Stimulated activated naive CD4-positive, alpha-beta T cell (primary cell): ENCODE measurements around the gene GNAQ.
"Not testable (repeated sequence)": the region's sequence is repeated elsewhere in the genome, so short reads cannot be mapped to it uniquely, and the experiment has no call there.

Experiments used
- DNase-seq, 6 experiments: peaks; one replicate each; lab custom pipeline; 2025; lab: John Stamatoyannopoulos, UW

Gene GNAQ

DNA sequence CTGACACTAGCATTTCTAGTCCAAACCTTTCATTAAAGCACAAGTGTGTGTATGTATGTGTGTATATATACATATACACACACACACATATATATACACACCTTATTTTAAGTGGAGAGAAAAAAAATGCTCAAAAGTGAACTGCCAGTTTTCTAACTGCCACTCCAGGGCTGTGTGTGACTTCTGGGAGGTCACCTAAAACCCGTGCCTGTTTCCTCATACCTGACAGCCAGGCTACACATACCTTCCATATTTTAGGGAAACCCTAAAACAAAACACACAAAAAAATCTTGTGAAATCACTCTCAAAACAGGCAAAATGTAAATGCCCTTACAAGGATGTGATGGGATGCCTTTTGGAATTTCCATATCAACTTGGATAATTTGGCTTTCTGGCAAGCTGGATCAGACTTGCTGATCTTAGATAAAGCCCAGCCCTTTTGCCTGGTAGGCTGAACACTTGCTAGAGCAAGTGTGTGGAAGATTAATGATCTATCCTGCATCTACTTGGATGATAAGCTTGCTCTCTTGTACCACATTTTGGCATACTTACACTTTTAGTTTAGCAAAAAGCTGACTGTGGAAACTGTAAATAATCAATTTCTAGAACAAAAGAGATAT, 127.8 kb downstream of the GNAQ start:
- no peak for DNase-seq

GRCh38 chr9:77901771-77902170, 129.8 kb downstream of the GNAQ start:
- no peak for DNase-seq

- DNase-seq: no peak
These were observed 130.6 kb downstream of the GNAQ start for GRCh38 chr9:77901018-77901417.

- DNase-seq: no peak
These were observed 131.8 kb downstream of the GNAQ start for GRCh38 chr9:77899679-77900354.

GRCh38 chr9:77898864-77899263, 132.7 kb downstream of the GNAQ start:
- DNase-seq: no peak

GRCh38 chr9:77896938-77897667, 134.5 kb downstream of the GNAQ start:
- no peak for DNase-seq

DNA sequence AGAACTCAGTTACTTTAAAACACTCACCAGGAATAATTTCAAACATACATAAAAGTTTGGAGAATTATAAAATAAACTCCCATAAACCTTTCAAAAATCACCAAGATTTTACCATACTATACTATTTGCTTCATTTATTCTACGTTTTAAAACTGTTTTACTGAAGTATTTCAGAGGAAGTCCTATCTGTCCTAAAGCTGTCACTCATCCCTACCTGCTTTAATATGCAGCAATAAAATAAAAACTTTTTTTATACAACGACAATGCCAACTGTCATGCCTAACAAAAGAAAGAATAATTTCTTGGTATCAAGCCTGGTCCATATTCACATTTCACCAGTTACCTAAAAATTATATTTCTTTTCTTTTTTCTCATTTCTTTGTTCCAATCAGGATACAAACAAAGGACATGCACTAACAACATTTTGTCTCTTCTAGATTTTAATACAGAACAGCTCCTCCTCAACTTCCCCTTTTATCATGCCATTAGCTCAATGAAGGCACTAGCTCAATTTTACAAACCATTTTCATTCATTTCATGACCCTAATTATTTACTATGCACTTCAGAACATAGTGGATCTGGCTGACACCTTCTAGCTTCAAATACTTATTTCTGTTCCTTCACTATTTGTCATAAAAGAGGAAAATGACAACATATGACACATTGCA, 135.2 kb downstream of the GNAQ start:
- DNase-seq: no peak

DNA sequence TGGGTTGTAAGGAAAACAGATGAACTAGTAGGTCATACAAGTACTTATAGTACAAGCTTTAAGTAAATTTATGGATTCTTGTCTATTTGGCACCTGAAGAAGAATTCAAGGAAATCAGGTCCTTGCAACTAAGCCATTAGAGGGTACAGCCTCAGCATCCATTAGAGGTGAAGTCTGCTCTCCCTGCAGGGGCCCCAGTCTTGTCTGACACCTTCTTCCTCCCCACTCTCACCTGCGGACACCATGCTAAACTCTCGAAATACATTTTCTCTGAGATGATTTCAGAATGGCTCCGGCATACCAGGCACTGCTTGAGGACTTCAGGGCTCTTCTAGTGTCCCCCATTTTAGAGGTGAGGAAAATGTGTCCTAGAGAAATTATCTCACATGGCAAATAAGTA, 137.9 kb downstream of the GNAQ start:
- no peak for DNase-seq

DNA sequence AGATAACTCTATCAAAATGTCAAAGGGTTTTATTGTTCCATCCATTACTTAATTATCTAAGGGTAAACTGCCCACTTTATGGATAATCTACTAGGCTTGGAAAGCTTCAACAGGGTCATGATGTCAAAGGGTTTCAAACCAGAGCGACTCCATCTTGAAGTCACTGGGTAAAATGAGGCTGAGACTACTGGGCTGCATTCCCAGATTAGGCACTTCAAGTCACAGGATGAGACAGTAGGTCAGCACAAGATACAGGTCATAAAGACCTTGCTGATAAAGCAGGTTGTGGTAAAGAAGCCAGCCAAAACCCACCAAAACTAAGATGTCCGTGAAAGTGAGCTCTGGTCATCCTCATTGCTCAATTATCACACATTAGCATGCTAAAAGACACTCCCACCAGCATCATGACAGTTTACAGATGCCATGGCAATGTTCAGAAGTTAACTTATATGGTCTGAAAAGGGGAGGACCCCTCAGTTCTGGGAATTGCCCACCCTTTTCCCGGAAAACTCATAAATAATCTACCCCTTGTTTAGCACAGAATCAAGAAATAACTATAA, 138.6 kb downstream of the GNAQ start:
- no peak for DNase-seq

GRCh38 chr9:77892171-77892570, 139.4 kb downstream of the GNAQ start:
- no peak for DNase-seq

DNA sequence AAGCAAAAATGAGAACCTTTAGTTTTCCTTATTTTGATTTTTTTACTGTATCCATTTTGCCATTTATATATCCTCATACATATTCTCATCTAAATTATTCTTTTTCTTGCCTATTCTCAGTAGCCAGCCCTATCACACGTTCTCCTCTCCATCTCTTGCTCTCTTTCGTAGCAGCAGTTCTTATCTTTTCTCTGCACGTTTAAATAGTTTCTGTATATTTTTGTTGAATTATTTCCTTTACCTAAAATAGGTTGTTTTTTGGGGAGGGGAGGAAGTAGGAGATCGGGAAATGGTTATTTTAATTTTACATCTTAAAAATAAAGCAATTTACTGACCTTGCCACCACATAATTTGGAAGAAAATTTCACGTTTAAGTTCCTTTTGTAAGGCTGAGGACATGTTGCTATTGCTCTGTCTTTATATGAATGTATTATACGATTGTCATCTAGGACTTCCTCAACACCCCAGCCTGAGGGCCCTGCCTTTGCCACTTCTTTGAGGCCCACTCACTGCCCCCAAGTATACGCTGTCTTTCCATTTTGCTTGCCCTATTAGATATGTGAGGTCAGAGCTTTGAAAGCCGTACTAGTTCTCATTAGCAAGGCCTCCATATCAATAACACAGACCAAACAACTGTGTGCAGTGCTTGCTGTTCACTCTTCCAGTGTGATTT, 140.3 kb downstream of the GNAQ start:
- DNase-seq: no peak

- no peak for DNase-seq
These were observed 143.9 kb downstream of the GNAQ start for GRCh38 chr9:77887662-77888061.

DNA sequence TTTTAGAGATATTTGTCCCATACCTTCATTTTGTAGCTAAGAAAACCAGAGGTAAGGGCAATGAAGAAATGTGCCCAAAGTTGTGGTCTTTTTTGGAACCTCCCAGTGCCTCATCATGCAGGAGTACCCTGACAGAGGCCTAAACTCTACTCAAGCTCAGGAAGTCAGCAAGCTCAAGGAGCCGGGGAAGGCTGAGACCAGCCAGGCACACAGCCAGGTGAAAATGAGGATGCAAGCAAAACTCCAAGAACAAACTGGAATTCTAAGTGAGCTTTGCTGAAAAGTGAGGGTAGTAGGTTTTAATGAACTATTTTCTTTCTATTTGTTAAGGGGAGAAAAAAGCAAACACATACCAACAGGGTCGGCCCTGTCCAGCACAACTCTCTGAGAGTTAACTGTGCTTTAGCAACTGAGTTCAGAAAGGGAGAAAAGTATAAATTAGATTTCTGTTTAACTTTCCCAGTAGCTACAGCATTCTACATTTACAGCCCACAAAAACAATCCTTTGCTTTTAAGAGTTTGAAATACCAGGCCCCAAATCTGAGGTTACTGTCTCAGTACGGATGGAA, 146.4 kb downstream of the GNAQ start:
- no peak for DNase-seq

DNA sequence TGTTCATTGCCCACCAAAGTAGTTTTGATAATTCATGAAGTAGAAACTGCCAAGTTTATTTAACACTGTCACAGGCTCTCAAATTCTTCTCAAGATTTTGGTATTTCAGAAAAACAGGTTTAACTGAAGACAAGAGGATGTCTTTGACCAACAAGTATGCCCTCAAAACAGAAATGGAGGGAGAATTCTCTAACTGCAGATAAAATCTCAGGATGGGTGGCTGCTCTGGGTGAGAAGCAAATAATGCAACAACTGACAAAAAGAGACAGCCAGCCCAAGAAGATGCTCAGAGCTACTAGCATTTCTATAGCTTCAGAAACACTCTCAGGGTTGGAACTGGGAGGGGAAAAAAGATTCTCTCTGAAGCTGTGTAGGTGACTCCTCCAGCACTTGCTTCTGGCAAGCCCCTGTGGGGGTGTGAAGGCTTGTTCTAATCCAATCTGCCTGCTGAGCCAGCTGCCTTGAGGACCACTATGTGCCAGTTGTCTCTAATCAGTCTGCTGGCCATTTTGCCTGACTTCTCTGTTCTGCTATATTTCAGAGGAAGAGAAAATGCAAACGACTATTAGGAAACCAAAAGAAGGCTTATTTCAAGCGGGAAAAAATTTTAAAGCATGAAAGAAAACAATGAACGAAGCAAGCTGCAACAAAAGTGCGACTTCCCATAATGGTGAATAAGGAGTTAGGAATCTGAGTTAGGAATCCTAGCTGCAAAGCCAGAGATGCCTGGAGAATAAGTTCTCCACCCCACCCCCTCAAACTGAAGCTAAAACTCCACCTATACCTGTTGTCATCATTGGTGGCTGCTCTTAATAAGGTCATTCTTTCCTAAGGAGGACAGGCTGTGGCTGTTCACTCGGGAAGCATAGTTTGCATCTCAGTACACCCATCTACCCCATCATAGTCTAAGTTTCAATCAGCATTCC, 147.5 kb downstream of the GNAQ start:
- DNase-seq: no peak

GRCh38 chr9:77883133-77883532, 148.5 kb downstream of the GNAQ start:
- DNase-seq: no peak

GRCh38 chr9:77882294-77882693, 149.3 kb downstream of the GNAQ start:
- DNase-seq: no peak

DNA sequence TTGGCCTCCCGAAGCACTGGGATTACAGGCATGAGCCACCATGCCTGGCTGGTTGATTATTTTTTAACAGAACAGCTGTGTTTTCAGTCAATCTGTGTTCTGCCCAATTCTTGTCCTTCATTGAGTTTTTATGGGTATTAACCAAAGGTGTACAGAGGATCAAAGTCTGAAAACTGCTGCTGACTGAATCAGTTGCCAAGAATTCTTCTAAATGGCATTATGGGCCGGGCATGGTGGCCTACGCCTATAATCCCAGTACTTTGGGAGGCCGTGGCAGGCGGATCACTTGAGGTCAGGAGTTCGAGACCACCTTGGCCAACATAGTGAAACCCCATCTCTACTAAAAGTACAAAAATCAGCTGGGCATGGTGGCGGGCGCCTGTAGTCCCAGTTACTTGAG, 150.0 kb downstream of the GNAQ start:
- not testable (repeated sequence) for DNase-seq

GRCh38 chr9:77881111-77881510, 150.5 kb downstream of the GNAQ start:
- no peak for DNase-seq

- no peak for DNase-seq
These were observed 152.1 kb downstream of the GNAQ start for GRCh38 chr9:77879437-77879943.

GRCh38 chr9:77878793-77879192, 152.8 kb downstream of the GNAQ start:
- DNase-seq: not testable (repeated sequence)
